ENCODE results near the gene WDR37.

GRCh38 chr10:1174022-1174421 is 117.8 kb downstream of the WDR37 start:
- TF ChIP-seq POLR2A (IDR thresholded peaks at IDR 0.05; ENCODE audit: low read depth, low read length): no peak
- no peak for TF ChIP-seq POLR2AphosphoS5 (IDR thresholded peaks at IDR 0.05; ENCODE audit: low read depth, low read length)
- TF ChIP-seq TAF1 (IDR thresholded peaks at IDR 0.05; ENCODE audit: borderline replicate concordance, low read depth, low read length): no peak
